HCT116 (cell line): ENCODE measurements around the gene MAVS. TPM values are rescaled to one million over a fixed set of nuclear protein-coding genes. Genes with fewer than 3 reads are reported as not detected.

Experiments used
- ATAC-seq: fragments of 200-7000 bp; cut with Tn5 transposase; 2 replicates; pipeline ENCODE4 v1.9.1; 2020; ENCODE audit warnings: mild to moderate bottlenecking, moderate library complexity
- BruUV-seq: library from RNA; stranded (reverse); fragments of 400-500 nt; replicated peaks from 2 replicates; lab custom pipeline; 2021; lab: Mats Ljungman, UMichigan
- CTCF ChIA-PET: fragments of 300-600 bp; sonication (Branson Sonifier 250); formaldehyde crosslinking; loops from one replicate; lab custom pipeline; 2021; ENCODE audit warnings: antibody characterized with exemption; lab: Charles Lee
- POLR2A ChIA-PET: fragments of 300-600, 350-600 bp; sonication (Branson Sonifier 250); formaldehyde crosslinking; loops from one replicate; lab custom pipeline; 2021; ENCODE audit warnings: antibody characterized with exemption; lab: Charles Lee
- RAD21 ChIA-PET, 2 experiments: fragments of 300-600 bp; sonication (Branson Sonifier 250); formaldehyde crosslinking; loops; one replicate each; lab custom pipeline; 2023; ENCODE audit warnings: low total read pairs in 2 of 2; ENCODE audit not compliant: uncharacterized antibody in 2 of 2, unreplicated experiment in 2 of 2, low non-redundant PET in 1 of 2; lab: Charles Lee
- DNase-seq: peaks from one replicate; pipeline ENCODE4 v3.0.0-alpha.2; 2010; ENCODE audit warnings: low read depth, low spot score
- H2AFZ ChIP-seq: fragments of 200-600 bp; shearing (Covaris generic), sonication (generic); 2 replicates; pipeline ENCODE4 v1.6.1; 2017; ENCODE audit warnings: low read depth, mixed run types, mixed read lengths, antibody characterized with exemption, low read length; ENCODE audit not compliant: poor library complexity, severe bottlenecking
- H3K27ac ChIP-seq: 2 replicates; pipeline ENCODE4 v1.5.1; 2012; ENCODE audit warnings: low read depth, low read length
- H3K27me3 ChIP-seq: fragments of 200-600 bp; sonication (generic); 2 replicates; pipeline ENCODE4 v1.6.1; 2016; ENCODE audit warnings: mixed run types, low read length, mixed read lengths; ENCODE audit not compliant: insufficient read depth
- H3K36me3 ChIP-seq, 2 experiments: fragments of 200-500 bp in 1 of 2; fragments of 200-600 bp in 1 of 2; sonication (Bioruptor generic) in 1 of 2; sonication (generic) in 1 of 2; 2 replicates each; pipeline versions ENCODE4 v1.5.1 to v1.6.1; 2014 to 2016; ENCODE audit warnings: low read length in 2 of 2, inconsistent platforms in 1 of 2, mixed read lengths in 1 of 2, mixed run types in 1 of 2; ENCODE audit not compliant: insufficient read depth in 2 of 2, control insufficient read depth in 1 of 2
- H3K4me1 ChIP-seq, 2 experiments: fragments of 200-600 bp in 1 of 2; sonication (generic) in 1 of 2; 2 replicates each; pipeline versions ENCODE4 v1.5.1 to v1.6.1; 2012 to 2017; ENCODE audit warnings: low read length in 2 of 2, inconsistent platforms in 1 of 2, mild to moderate bottlenecking in 1 of 2, mixed read lengths in 1 of 2, mixed run types in 1 of 2, moderate library complexity in 1 of 2; ENCODE audit not compliant: insufficient read depth in 2 of 2, control insufficient read depth in 1 of 2
- H3K4me2 ChIP-seq: fragments of 200-600 bp; sonication (generic); 2 replicates; pipeline ENCODE4 v1.6.1; 2017; ENCODE audit warnings: mixed run types, low read length, mixed read lengths
- H3K4me3 ChIP-seq, 2 experiments: fragments of 200-600 bp in 1 of 2; sonication (generic) in 1 of 2; replicated peaks in 1 of 2; 2 replicates each; pipeline ENCODE4 v1.5.1; 2011 to 2016; ENCODE audit warnings: low read length in 2 of 2, control low read depth in 1 of 2, low read depth in 1 of 2, mild to moderate bottlenecking in 1 of 2, mixed read lengths in 1 of 2, mixed run types in 1 of 2
- H3K79me2 ChIP-seq: fragments of 200-600 bp; sonication (generic); 2 replicates; pipeline ENCODE4 v1.6.1; 2017; ENCODE audit warnings: mild to moderate bottlenecking, mixed run types, low read length, moderate library complexity, mixed read lengths; ENCODE audit not compliant: insufficient read depth
- H3K9ac ChIP-seq: fragments of 200-600 bp; sonication (generic); 2 replicates; pipeline ENCODE4 v1.6.1; 2016; ENCODE audit warnings: low read length, mixed read lengths
- H3K9me2 ChIP-seq: fragments of 200-600 bp; sonication (generic), shearing (Covaris generic); 2 replicates; pipeline ENCODE4 v1.6.1; 2017; ENCODE audit warnings: mixed run types, mild to moderate bottlenecking, moderate library complexity; ENCODE audit not compliant: insufficient read depth
- H3K9me3 ChIP-seq, 2 experiments: fragments of 200-500 bp in 1 of 2; fragments of 200-600 bp in 1 of 2; sonication (Bioruptor generic) in 1 of 2; sonication (generic) in 1 of 2; 2 replicates each; pipeline ENCODE4 v1.6.1; 2014 to 2017; ENCODE audit warnings: low read length in 2 of 2, mixed read lengths in 2 of 2, inconsistent platforms in 1 of 2, low read depth in 1 of 2, mild to moderate bottlenecking in 1 of 2, mixed run types in 1 of 2, moderate library complexity in 1 of 2; ENCODE audit not compliant: control insufficient read depth in 1 of 2, insufficient read depth in 1 of 2
- H4K20me1 ChIP-seq: fragments of 200-600 bp; sonication (generic), shearing (Covaris generic); 2 replicates; pipeline ENCODE4 v1.6.1; 2017; ENCODE audit warnings: mixed run types, mild to moderate bottlenecking, moderate library complexity; ENCODE audit not compliant: insufficient read depth
- ATF3 ChIP-seq: IDR thresholded peaks from 2 replicates; pipeline ENCODE4 v1.6.1; 2012
- CEBPB ChIP-seq: IDR thresholded peaks from 2 replicates; pipeline ENCODE4 v1.6.1; 2012; ENCODE audit warnings: low read depth
- CTCF ChIP-seq, 3 experiments: fragments of 200-600 bp in 1 of 3; sonication (generic) in 1 of 3; IDR thresholded peaks in 2 of 3; conservative IDR thresholded peaks in 1 of 3; 2 replicates each; pipeline ENCODE4 v1.5.1; 2012 to 2017; ENCODE audit warnings: low read depth in 2 of 3, low read length in 2 of 3, antibody characterized with exemption in 1 of 3, borderline replicate concordance in 1 of 3, control low read depth in 1 of 3, mild to moderate bottlenecking in 1 of 3, mixed read lengths in 1 of 3, mixed run types in 1 of 3, moderate library complexity in 1 of 3; ENCODE audit not compliant: insufficient read depth in 1 of 3
- EGR1 ChIP-seq: IDR thresholded peaks from 2 replicates; pipeline ENCODE4 v1.6.1; 2012; ENCODE audit warnings: low read depth
- ELF1 ChIP-seq: IDR thresholded peaks from 2 replicates; pipeline ENCODE4 v1.6.1; 2012; ENCODE audit warnings: low read depth, borderline replicate concordance
- EZH2 ChIP-seq: fragments of 200-600 bp; sonication (generic); IDR thresholded peaks from 2 replicates; pipeline ENCODE4 v1.6.1; 2017; ENCODE audit warnings: antibody characterized with exemption, mixed run types
- FOSL1 ChIP-seq: IDR thresholded peaks from 2 replicates; pipeline ENCODE4 v1.6.1; 2012; ENCODE audit warnings: low read depth
- POLR2A ChIP-seq: IDR thresholded peaks from 2 replicates; pipeline ENCODE4 v1.7.0; 2011; ENCODE audit warnings: borderline replicate concordance; ENCODE audit not compliant: insufficient read depth, insufficient read length; ENCODE audit errors: extremely low read depth
- POLR2AphosphoS5 ChIP-seq: IDR thresholded peaks from 2 replicates; pipeline ENCODE4 v1.6.1; 2011; ENCODE audit warnings: mild to moderate bottlenecking, low read depth, low read length, moderate library complexity
- REST ChIP-seq: IDR thresholded peaks from 2 replicates; pipeline ENCODE4 v1.6.1; 2012; ENCODE audit warnings: low read depth
- SRF ChIP-seq: IDR thresholded peaks from 2 replicates; pipeline ENCODE4 v1.6.1; 2012; ENCODE audit warnings: low read depth
- TCF7L2 ChIP-seq: IDR thresholded peaks from 2 replicates; pipeline ENCODE4 v1.7.0; 2011; ENCODE audit warnings: borderline replicate concordance, inconsistent platforms; ENCODE audit not compliant: insufficient read depth, insufficient read length; ENCODE audit errors: extremely low read depth
- YY1 ChIP-seq: IDR thresholded peaks from 2 replicates; pipeline ENCODE4 v1.6.1; 2011; ENCODE audit warnings: low read length, low read depth, moderate library complexity, mild to moderate bottlenecking; ENCODE audit not compliant: insufficient replicate concordance; ENCODE audit errors: extremely low read depth
- intact Hi-C: fragments of 100-400 bp; cut with micrococcal nuclease; formaldehyde crosslinking; loops from 2 replicates; pipeline ENCODE4 v1.10.0; 2022
- total RNA-seq: library from RNA; stranded (reverse); gene quantifications from one replicate; pipeline ENCODE4 v1.2.1, GENCODE V29; 2021; ENCODE audit not compliant: unreplicated experiment

Gene MAVS
- total RNA-seq, 1 experiment from 2014 or later: 60.1 TPM

DNA sequence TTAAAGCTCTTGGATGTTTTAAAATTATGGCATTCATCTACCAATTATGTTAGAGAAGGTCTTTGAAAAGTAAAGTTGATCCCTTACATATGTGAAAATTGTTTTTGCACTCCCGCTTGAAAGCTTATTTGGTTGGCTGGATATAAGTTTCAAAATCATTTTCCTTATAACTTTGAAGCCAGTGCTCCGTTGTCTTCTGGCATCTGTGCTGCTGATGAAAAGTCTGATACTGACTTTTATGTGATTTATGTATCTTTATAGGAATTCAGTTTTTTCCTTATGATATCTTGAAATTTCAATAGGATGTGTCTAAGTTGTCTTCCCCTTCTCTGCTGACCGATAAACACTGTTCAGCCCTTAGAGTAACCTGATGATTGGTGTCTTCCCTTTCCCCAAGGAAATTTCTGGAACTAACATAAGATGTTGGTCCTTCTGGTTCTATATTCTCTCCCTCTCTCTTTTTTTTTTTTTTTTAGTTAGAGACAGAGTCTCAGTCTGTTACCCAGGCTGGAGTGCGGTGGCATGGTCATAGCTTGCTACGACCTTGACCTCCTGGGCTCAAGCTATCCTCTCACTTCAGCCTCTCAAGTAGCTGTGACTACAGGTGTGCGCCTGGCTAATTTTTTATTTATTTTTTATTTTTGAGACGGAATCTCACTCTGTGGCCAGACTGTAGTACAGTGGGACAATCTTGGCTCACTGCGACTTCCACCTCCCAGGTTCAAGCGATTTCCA, 55.2 kb downstream of the MAVS start:
- intact Hi-C loops: loop anchor here (1.0 kb wide), 1 partner anchor 47 kb away; no protein-coding TSS in a partner anchor

More for the DNA sequence above, 55.2 kb downstream of the MAVS start:
- no peak overlapping the region for H3K27ac ChIP-seq
- BruUV-seq: no TSS peak
- H3K9ac ChIP-seq: no peak overlapping the region
- H3K9me2 ChIP-seq: no peaks in the 10 kb centered on the region
- no peak overlapping the region for H3K4me3 ChIP-seq
- CTCF ChIA-PET: interaction anchor here (4.2 kb wide), 1 partner anchor 47 kb away, joined by 43 read pairs; no protein-coding TSS in a partner anchor
- ATAC-seq: no peak
- peaks cover 100% of the 10 kb centered on the region for H3K79me2 ChIP-seq
- H3K36me3 ChIP-seq: no peaks in the 10 kb centered on the region; a peak in 1 of 4 replicates
- POLR2A ChIA-PET: interaction anchor here (0.8 to 1.6 kb wide), 2 partner anchors 46 to 48 kb away, joined by 3 to 5 read pairs; no protein-coding TSS in a partner anchor
- no peak overlapping the region for H2AFZ ChIP-seq
- peaks cover 45% of the 10 kb centered on the region for H4K20me1 ChIP-seq
- no peak overlapping the region for H3K4me2 ChIP-seq
- no peaks in the 10 kb centered on the region for H3K27me3 ChIP-seq
- no peak for DNase-seq
- H3K4me1 ChIP-seq: peaks cover 30 to 56% of the 10 kb centered on the region in 2 experiments
- RAD21 ChIA-PET: no interaction called here
- no peaks in the 10 kb centered on the region for H3K9me3 ChIP-seq
- no peak for TF ChIP-seq EGR1
- no peak for TF ChIP-seq POLR2A
- no peak for TF ChIP-seq ATF3
- no peak for TF ChIP-seq CEBPB
- TF ChIP-seq CTCF (IDR thresholded peaks at IDR 0.05 in 2 of 3, conservative IDR thresholded peaks at IDR 0.05 in 1 of 3; ENCODE audit: borderline replicate concordance in 1 of 3, insufficient read depth in 1 of 3, low read depth in 2 of 3, low read length in 2 of 3): no peak
- no peak for TF ChIP-seq ELF1
- TF ChIP-seq REST: no peak
- TF ChIP-seq EZH2: no peak
- no peak for TF ChIP-seq TCF7L2
- TF ChIP-seq POLR2AphosphoS5: no peak
- TF ChIP-seq YY1: no peak
- TF ChIP-seq FOSL1: no peak
- TF ChIP-seq SRF: no peak
